Peyer's patch (tissue), 4 donors: Measurements from ENCODE around the gene BMPR1A.

Experiments used
- CTCF ChIP-seq, 6 experiments: fragments of 450-650 bp in 4 of 6; fragments of 200-600 bp in 2 of 6; sonication (generic) in 1 of 6; IDR thresholded peaks; one replicate each; pipeline ENCODE4 v1.5.1; 2017 to 2019; ENCODE audit warnings: antibody characterized with exemption in 6 of 6, mild to moderate bottlenecking in 3 of 6, moderate library complexity in 1 of 6
- POLR2A ChIP-seq, 2 donors: fragments of 450-650 bp; IDR thresholded peaks; one replicate each; pipeline ENCODE4 v1.5.1; 2017; ENCODE audit warnings: antibody characterized with exemption in 2 of 2, mild to moderate bottlenecking in 2 of 2, moderate library complexity in 2 of 2

DNA sequence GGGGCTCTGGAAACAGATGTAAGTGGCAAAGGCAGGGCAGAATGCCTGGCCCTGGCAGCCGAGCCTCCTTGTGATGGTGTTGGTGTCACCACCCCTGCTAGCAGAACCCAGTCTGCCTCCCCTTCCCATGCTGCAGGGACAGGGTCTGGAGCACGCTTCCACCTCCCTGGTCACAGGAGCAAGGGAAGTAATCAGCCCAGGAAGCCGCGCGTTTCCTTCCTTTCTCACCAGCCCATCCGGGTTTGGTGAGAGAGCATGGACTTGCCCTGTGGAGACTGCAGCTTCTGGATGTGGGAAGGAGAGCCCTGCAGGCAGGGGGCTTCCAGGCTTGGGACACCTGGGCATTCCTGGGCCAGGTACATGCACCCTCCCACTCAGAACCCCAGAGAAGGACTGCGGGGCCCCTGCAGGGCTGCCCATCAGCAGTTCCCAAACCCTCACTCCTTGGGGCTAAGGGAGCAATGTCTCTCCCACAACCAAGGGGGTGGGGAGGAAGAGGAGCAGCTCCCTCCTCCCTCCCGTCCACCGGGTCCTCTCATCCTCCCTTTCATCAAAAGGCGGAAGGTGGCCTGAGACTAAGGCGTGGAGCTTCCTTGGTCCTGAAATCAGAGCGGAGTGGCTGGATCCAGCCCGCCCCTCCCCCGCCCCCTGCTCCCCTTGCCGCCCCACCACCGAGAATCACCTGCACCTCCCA, 199.2 kb downstream of the BMPR1A start:
- TF ChIP-seq CTCF (IDR thresholded peaks at IDR 0.05) (no peak), POLR2A (IDR thresholded peaks at IDR 0.05) (no peak)
